ENCODE measurements around the gene LRRC2. TPM values are rescaled to one million over a fixed set of nuclear protein-coding genes. Genes with fewer than 3 reads are reported as not detected.

The LRRC2 gene
- total and polyA plus RNA-seq, 2 of the 13 experiments (the other 11 are each of a cell fraction or from before 2014, with no cell fraction given) = 0.27 to 0.58 TPM

- TF ChIP-seq MLX (CRISPR knock-in tag; IDR thresholded peaks at IDR 0.05) (0 out of 2 replicates have a peak, but pooled peaks have one; percentile 32), ZC3H4 (CRISPR knock-in tag; IDR thresholded peaks at IDR 0.05; ENCODE audit: borderline replicate concordance) (no peak)
Observed at GRCh38 chr3:46585799-46586693, 19.9 kb upstream of the LRRC2 start (continued).

GRCh38 chr3:46584598-46585467 lies 18.7 kb upstream of the LRRC2 start:
- Histone ChIP-seq H3K9ac (ENCODE audit: insufficient read depth, low read depth, low read length) (no peak overlapping the region), H3K4me1 (ENCODE audit: insufficient read depth, low read length) (peaks cover 68% of the 10 kb centered on the region), H3K36me3 (replicated peaks in 1 of 2; ENCODE audit: control insufficient read depth in 1 of 2, insufficient read depth in 2 of 2, low read length in 2 of 2) (no peaks in the 10 kb centered on the region), H3K27me3 (ENCODE audit: control insufficient read depth in 1 of 2, insufficient read depth in 2 of 2, low read length in 2 of 2) (no peaks in the 10 kb centered on the region), H3K4me3 (replicated peaks in 1 of 3; ENCODE audit: insufficient read depth in 1 of 3, low read depth in 2 of 3, low read length in 3 of 3) (peak overlapping the region in 1 of 3 experiments; percentile 10; a peak in 1 of 6 replicates), H3K9me3 (ENCODE audit: low read length) (no peaks in the 10 kb centered on the region), H3K4me2 (ENCODE audit: low read depth, low read length) (peak overlapping the region; percentile 73; the same call in 1 of the 2 replicates), H3K79me2 (ENCODE audit: insufficient read depth, low read length) (no peaks in the 10 kb centered on the region), H3K27ac (ENCODE audit: extremely low read length, insufficient read depth, low read length) (peak overlapping the region; percentile 79), H2AFZ (ENCODE audit: low read length) (no peak overlapping the region), H4K20me1 (ENCODE audit: insufficient read depth, low read length) (no peaks in the 10 kb centered on the region)
- ATAC-seq (no peak; the same call in 2 of the 3 replicates), FAIRE-seq (no peak), DNase-seq (ENCODE audit: low spot score) (no peak)
- BruUV-seq (replicated peaks) = no TSS peak
- intact Hi-C loops (cut with micrococcal nuclease; ENCODE audit: unreplicated experiment) (no loop called here), in situ Hi-C loops (cut with HindIII; ENCODE audit: extremely low pct_ligation_motif_present, low pct_unique_long_range_greater_than_20kb) (no loop called here)
- TF ChIP-seq ZNF629 (CRISPR knock-in tag; conservative IDR thresholded peaks at IDR 0.05) = peak; percentile 55
- TF ChIP-seq RFXAP (CRISPR knock-in tag; IDR thresholded peaks at IDR 0.05; ENCODE audit: borderline replicate concordance) = no peak
- ChIA-PET POLR2A (interaction anchor here (1.9 to 4.8 kb wide), 2 partner anchors 18 to 26 kb away, joined by 5 to 50 read pairs; no protein-coding TSS in a partner anchor), CTCF (ENCODE audit: low intra/inter-chr PET ratio, low total read pairs) (no interaction called here)
- WGBS (ENCODE audit: low lambda C conversion rate) = 90% methylated on average over 4 of the region's 7 CpGs

Measured in HepG2 (cell line).